VCaP (cell line): ENCODE results near the gene OR5T3.

ENCODE experiments used
- H3K27ac ChIP-seq: fragments of 450-650 bp; 2 replicates; pipeline ENCODE4 v1.5.1; 2017
- CTCF ChIP-seq: fragments of 450-650 bp; conservative IDR thresholded peaks from 2 replicates; pipeline ENCODE4 v1.5.1; 2017; ENCODE audit warnings: mild to moderate bottlenecking, moderate library complexity

Gene OR5T3

DNA sequence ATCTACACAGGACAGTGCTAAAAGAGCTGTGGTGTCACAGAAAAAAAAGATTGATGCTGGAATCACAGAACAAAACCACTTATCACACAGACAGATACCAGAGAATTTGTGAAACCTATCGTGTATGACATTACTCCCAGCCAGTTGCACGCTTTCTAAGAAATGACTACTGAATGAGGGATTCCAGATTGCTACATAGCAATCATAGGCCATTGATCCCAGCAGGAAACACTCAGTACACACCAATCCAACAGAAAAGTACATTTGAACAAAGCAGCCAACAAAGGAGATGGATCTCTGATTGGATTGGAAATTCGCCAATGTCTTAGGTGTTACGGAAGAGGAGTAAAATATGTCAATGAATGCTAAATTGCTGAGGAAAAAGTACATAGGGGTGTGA is 44.8 kb downstream of the OR5T3 start:
- no peak for TF ChIP-seq CTCF

More for the DNA sequence above, 44.8 kb downstream of the OR5T3 start:
- no peak overlapping the region for H3K27ac ChIP-seq
